ENCODE data around the gene CFAP52.
A peak's percentile ranks its signal among the peaks of the same experiment; 100 is the strongest.
"Not testable (repeated sequence)": the region's sequence is repeated elsewhere in the genome, so short reads cannot be mapped to it uniquely, and the experiment has no call there.

CFAP52 gene

DNA sequence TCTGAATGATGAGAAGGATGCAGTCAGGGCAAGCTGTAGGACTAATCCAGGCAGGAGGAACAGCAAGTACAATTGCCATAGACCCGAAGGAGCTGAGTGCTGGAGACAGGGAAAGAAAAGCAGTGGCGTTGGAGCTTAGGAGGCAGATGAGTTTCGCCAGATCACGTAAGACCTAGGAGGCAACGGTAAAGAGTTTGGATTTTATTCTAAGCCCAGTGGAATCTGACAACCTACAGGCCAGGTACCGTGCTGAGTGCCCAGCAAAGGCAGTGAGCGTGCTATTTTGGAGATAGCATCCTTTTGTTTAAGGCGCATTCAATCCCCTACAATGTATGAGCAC lies 70.1 kb downstream of the CFAP52 start:
- DNase-seq (ENCODE audit: low read depth in 3 of 3) = no peak

DNA sequence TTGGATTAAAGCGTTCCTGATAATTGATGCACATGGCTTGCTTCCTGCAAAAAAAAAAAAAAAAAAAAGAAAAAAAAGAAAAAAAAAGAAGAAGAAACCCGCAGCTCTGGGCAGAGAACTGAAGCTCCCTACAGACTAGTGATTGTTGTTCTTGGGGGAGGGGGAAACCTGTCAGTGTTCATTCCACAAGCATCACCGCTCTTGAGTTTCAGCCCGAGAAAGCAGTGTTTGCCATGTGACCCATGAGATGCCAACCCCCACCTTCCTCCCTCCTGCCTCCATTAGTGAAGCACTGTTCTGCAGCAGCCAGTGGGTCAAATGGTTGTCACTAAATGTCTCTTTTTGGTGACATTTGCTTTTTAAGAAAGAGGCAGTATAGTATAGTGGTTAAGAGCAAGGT lies 70.6 kb downstream of the CFAP52 start:
- no peak for DNase-seq (ENCODE audit: low read depth in 3 of 3)

DNA sequence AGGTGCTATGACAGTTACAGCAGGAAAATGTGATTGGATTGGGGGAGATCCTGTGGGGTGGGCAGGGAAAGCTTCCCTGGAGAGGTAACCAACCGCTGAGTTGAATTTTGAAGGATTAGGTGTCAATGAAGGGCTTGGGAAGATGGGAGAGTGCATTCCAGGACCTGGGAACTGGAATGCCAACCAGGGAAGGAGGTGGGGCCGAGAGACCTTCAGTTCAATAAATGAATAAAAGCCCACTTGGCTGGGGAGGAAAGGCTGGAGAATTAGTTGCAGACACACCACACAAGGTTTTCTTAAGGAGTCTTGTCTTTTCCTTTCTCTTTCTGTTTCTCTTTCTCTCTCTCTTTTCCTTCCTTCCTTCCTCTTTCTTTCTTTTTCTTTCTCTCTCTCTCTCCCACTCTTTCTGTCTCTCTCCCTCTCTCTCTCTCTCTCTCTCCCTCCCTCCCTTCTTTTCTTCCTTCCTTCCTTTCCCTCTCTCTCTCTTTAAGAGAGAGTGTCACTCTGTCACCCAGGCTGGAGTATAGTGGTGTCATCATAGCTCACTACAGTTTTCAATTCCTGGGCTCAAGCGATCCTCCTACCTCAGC lies 72.2 kb downstream of the CFAP52 start:
- DNase-seq (ENCODE audit: low read depth in 3 of 3) = no peak

DNA sequence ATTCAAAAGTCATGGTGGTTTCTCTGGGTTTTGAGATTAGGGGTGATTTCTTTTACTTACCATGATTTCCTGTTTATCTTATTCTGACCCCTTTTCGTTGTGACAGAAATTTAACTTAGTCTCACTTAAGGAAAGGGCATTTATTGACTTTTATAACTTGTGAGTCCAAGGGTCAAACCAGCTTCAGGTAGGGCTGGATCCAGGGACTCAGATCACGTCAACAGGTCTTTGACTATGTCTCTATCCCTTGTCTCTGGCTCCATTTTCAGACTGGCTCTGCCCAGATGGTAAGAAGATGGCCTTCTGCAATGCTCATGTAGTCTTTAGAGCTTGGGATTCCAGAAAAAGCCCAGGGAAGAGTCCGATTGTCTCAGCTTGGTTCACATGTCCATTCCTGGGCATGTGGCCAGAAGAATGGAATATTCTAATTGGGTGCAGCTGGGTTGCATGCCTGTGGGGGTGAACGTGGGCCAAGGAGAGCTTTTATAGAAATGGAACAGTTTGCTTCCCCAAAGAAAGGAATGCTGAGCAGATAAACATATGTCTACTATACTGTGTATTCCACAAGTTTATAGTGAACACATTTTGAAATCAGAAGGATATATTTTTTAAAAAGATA lies 82.3 kb downstream of the CFAP52 start:
- no peak for DNase-seq (ENCODE audit: low read depth in 3 of 3)

GRCh38 chr17:9661027-9661426 lies 84.6 kb downstream of the CFAP52 start:
- DNase-seq (ENCODE audit: low read depth in 3 of 3) = no peak

DNA sequence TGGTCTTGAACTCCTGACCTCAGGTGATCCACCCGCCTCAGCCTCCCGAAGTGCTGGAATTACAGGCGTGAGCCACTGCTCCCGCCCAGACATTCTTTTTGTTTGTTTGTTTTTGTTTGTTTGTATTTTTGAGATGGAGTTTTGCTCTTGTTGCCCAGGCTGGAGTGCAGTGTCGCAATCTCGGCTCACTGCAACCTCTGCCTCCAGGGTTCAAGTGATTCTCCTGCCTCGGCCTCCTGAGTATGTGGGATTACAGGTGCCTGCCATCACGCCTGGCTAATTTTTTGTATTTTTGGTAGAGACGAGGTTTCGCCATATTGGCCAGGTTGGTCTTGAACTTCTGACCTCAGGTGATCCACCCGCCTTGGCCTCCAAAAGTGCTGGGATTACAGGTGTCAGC lies 87.1 kb downstream of the CFAP52 start:
- not testable (repeated sequence) for DNase-seq (ENCODE audit: low read depth in 3 of 3)

DNA sequence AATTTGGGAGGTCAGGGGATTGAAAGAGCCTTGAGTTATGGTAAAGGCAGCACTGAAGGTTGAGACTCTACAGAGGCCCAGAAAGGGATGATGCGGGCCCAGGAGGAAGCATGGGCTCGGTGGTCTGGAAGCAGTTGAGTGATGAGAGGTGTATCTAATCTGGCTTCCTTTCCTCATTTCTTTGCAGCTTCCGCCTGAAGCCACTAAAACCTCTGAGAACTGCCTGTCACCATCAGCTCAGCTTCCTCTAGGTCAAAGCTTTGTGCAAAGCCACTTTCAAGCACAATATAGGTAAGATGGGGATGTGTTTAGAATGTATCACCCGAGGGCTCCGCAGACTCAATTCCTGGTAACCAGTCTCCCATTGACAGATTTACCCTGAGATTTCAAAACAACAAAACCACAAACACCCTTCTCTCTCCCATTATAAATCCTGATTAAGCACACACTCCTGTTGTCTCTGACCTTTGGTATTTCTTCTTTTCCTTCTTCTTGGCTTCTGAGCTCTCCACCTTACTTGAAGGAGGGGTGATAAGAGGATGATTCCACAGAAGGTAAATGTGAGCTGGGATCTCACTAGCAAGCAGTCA lies 90.1 kb downstream of the CFAP52 start:
- no peak for DNase-seq (ENCODE audit: low read depth in 3 of 3)

DNA sequence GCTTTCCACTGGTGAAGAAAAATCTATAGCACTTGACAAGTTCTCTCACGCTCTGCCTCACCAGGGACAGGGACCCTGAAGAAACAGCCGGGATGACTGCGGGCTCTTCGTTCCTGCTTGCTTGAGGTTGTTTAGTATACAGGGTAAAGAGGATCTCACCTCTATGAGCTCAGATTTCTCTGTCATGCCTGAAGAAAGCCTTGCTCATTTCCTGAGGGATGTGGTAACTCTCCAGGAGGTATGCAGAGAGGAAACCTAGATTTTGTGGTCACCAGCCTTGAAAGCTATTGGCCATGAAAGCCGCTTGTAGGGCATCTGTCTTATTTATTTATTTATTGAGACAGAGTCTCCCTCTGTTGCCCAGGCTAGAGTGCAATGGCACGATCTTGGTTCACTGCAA lies 92.1 kb downstream of the CFAP52 start:
- no peak for DNase-seq (ENCODE audit: low read depth in 3 of 3)

- DNase-seq (ENCODE audit: low read depth in 3 of 3) = no peak
Observed at GRCh38 chr17:9669551-9670008, 93.1 kb downstream of the CFAP52 start.

GRCh38 chr17:9670596-9670995 lies 94.2 kb downstream of the CFAP52 start:
- no peak for DNase-seq (ENCODE audit: low read depth in 3 of 3)

DNA sequence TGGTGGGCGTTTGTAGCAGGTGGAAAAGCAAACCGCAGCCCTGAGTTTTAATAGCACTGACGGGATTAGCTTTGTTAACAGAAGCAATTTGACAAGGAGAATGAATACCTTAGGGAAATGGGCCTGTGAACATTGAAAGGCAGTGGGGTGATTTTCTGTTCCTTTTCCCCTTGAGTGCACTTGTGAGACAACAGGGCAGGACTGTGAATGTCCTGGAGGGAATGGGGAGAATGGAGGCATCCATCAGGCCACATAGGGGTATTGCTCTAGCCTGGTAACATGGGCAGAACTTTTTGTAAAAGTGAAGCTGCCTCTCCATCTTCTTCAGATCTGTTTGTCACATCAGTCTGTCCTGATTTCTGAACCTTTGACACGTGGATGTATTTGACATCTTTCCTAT lies 95.1 kb downstream of the CFAP52 start:
- no peak for DNase-seq (ENCODE audit: low read depth in 3 of 3)

DNA sequence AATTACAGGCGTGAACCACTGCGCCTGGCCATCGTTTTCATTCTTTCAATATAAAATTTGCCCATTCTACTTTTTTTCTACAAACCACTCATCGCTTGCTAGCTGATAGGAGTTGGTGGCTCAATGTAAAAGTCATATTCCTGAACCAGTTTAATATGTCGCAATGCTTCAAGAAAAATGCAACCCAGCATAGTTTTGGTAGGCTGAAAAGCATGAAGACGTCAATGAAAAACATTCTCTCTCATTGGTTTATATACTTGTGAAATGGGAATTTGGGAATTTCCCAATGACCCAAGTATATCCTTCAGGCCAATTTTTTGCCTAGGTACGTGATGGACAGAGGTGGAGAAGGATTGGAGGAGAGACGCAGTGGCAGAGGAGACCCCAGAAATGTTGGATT lies 95.8 kb downstream of the CFAP52 start:
- DNase-seq (ENCODE audit: low read depth in 3 of 3) = no peak

- no peak for DNase-seq (ENCODE audit: low read depth in 3 of 3)
Observed at GRCh38 chr17:9672691-9673090, 96.2 kb downstream of the CFAP52 start.

GRCh38 chr17:9676084-9676483 lies 99.6 kb downstream of the CFAP52 start:
- no peak for DNase-seq (ENCODE audit: low read depth in 3 of 3)

- DNase-seq (ENCODE audit: low read depth in 3 of 3) = peak in 1 of 3 experiments; percentile 4
Observed at GRCh38 chr17:9676820-9677310, 100.4 kb downstream of the CFAP52 start.

DNA sequence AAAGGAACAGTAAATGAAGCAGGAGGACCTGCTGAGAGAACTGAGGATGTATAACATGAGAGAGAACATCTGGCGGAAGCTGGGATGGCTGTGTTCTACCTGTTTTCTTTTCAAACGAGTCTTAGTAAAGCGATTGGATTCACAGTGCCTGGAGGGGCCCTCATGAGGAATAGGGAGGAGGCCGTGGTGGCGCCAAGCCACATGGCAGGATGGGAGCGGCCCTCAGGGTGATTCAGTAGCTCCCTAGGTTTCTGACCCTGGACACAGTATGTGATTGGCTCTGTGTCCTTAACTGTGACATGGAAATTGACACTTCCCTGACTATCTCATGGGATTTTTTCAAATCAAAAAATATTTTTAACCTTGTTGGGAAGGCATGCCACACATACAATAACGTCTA lies 101.0 kb downstream of the CFAP52 start:
- DNase-seq (ENCODE audit: low read depth in 3 of 3) = no peak

DNA sequence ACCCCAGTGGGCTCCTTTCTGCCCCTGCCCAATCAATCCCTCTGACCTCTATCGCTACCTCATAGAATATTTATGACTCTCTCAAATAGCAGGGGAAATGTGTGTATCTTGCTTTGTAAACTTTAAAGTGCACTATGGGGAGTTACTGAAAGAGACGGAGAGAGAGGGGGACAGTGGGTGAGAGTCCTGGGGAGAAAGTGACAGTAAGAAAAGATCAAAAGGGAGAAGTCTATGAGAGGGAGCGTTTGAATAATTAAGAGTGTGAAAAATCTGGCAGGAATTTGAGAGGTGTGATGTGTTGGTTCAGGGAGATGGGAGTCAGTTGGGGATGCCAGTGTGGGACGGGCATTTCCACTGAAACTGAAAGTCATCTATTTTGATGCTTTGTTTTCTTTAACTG lies 101.5 kb downstream of the CFAP52 start:
- DNase-seq (ENCODE audit: low read depth in 3 of 3) = no peak

DNA sequence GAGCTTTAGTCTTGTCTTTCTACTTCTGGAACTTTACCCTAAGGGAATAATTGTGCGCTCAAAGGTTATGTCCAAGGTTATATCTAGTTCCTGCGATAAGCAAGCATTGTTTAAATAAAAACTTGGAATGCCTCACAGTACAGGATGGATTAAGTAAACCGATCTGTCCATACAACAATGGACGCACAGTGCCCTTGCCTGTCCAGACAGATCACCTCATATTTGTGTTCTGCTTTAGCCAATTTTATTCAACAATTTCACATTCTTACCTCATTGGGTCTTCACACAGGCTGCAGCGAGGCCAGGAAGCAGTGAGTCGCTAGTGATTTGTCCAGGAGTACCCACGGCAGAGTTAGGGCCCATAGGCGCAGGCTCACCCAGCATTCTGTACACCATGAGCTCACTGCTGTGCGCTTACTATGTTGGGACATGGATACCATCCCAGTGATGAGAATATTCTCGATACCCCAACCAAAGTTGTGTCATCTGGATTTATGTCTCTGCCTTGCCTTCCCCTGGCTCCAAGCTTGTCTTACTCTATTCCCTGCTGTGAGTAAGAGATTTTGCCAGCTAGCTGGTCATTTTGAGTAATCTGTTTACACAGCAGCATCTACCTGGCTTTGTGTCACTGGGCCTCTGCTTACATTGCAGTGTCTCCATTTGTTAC lies 108.6 kb downstream of the CFAP52 start:
- no peak for DNase-seq (ENCODE audit: low read depth in 3 of 3)
